Activated naive CD4-positive, alpha-beta T cell treated with anti-CD3 and anti-CD28 coated beads for 36 hours (primary cell): ENCODE measurements around the gene GOLGA6L25. TPM values are rescaled to one million over a fixed set of nuclear protein-coding genes. Genes with fewer than 3 reads are reported as not detected.

Source experiments
- total RNA-seq, 2 experiments: library from RNA; stranded (reverse); gene quantifications; one replicate each; pipeline ENCODE4 v1.2.3, GENCODE V29; 2021

Gene GOLGA6L25
- total RNA-seq, 2 experiments from 2014 or later, result not detected

Other genes starting within 250 kb of the GOLGA6L25 start
- gene HERC2, start 231.4 kb upstream of the GOLGA6L25 start, total RNA-seq, result 10 to 100 TPM; 26.6 to 31.6 TPM
- gene GOLGA6L24, start 195.5 kb upstream of the GOLGA6L25 start, total RNA-seq, result not detected
- gene GOLGA8F, start 174.9 kb upstream of the GOLGA6L25 start, total RNA-seq, result not detected
- not detected for gene GOLGA8G, start 20.6 kb upstream of the GOLGA6L25 start, total RNA-seq
- under 1 TPM in 1 of 2 experiments, not detected in 1; 0.12 TPM for gene GOLGA8M, start 158.9 kb downstream of the GOLGA6L25 start, total RNA-seq